GM12878 (cell line): ENCODE data around the gene ZYX. TPM values are rescaled to one million over a fixed set of nuclear protein-coding genes. Genes with fewer than 3 reads are reported as not detected.

Source experiments
- ATAC-seq: fragments of 200-7000 bp; cut with Tn5 transposase; 3 replicates; pipeline ENCODE4 v1.9.1; 2020; ENCODE audit warnings: mild to moderate bottlenecking, moderate library complexity
- BruUV-seq: library from RNA; stranded (reverse); fragments of 400-500 nt; replicated peaks from 2 replicates; lab custom pipeline; 2021; lab: Mats Ljungman, UMichigan
- CTCF ChIA-PET: fragments of 300-600 bp; sonication (Branson Sonifier 250); formaldehyde crosslinking; extraction: SDS; loops from one replicate; lab custom pipeline; 2021; ENCODE audit warnings: inconsistent platforms; lab: Yijun Ruan, JAX
- POLR2A ChIA-PET: fragments of 350-600 bp; formaldehyde crosslinking; extraction: SDS; loops from one replicate; lab custom pipeline; 2021; ENCODE audit warnings: inconsistent platforms; lab: Charles Lee
- RAD21 ChIA-PET: fragments of 300-600 bp; sonication (Branson Sonifier 250); formaldehyde crosslinking; loops from one replicate; lab custom pipeline; 2023; ENCODE audit warnings: antibody characterized with exemption; ENCODE audit not compliant: unreplicated experiment; lab: Charles Lee
- SMC1A ChIA-PET: fragments of 300-600 bp; sonication (Branson Sonifier 250); formaldehyde crosslinking; loops from one replicate; lab custom pipeline; 2023; ENCODE audit not compliant: unreplicated experiment, uncharacterized antibody; lab: Charles Lee
- DNase-seq: peaks from one replicate; pipeline ENCODE4 v3.0.0-alpha.2; 2011; ENCODE audit warnings: low read depth, low spot score
- FAIRE-seq: peaks from 3 replicates; lab custom pipeline; 2011; peaks lifted over from hg19 to GRCh38; lab: Jason Lieb, UNC
- H2AFZ ChIP-seq: 2 replicates; pipeline ENCODE4 v1.6.0; 2011; ENCODE audit warnings: low read depth, low read length, control low read depth; ENCODE audit not compliant: control insufficient read depth
- H3K27ac ChIP-seq: 2 replicates; pipeline ENCODE4 v1.5.1; 2011; ENCODE audit warnings: control low read depth; ENCODE audit not compliant: control insufficient read depth, insufficient read depth
- H3K27me3 ChIP-seq, 2 experiments: replicated peaks in 1 of 2; 2 replicates each; pipeline versions ENCODE4 v1.6.0 to v1.6.1; 2011; ENCODE audit warnings: low read length in 1 of 2; ENCODE audit not compliant: control insufficient read depth in 2 of 2, insufficient read depth in 2 of 2
- H3K36me3 ChIP-seq, 2 experiments: 2 replicates each; pipeline ENCODE4 v1.5.1; 2011; ENCODE audit warnings: low read length in 1 of 2; ENCODE audit not compliant: control insufficient read depth in 2 of 2, insufficient read depth in 2 of 2
- H3K4me1 ChIP-seq: 2 replicates; pipeline ENCODE4 v1.6.1; 2011; ENCODE audit warnings: mild to moderate bottlenecking, low read length, moderate library complexity, mixed read lengths; ENCODE audit not compliant: control insufficient read depth, insufficient read depth
- H3K4me2 ChIP-seq: 2 replicates; pipeline ENCODE4 v1.6.0; 2011; ENCODE audit warnings: control low read depth; ENCODE audit not compliant: control insufficient read depth, insufficient read depth
- H3K4me3 ChIP-seq: fragments of 200-600 bp; sonication (generic); 2 replicates; pipeline ENCODE4 v1.5.1; 2016
- H3K79me2 ChIP-seq: 2 replicates; pipeline ENCODE4 v1.6.0; 2011; ENCODE audit warnings: low read length; ENCODE audit not compliant: control insufficient read depth, insufficient read depth
- H3K9ac ChIP-seq: 2 replicates; pipeline ENCODE4 v1.8.0; 2011; ENCODE audit warnings: low read length, control low read depth, mixed read lengths; ENCODE audit not compliant: control insufficient read depth, insufficient read depth
- H3K9me3 ChIP-seq: replicated peaks from 3 replicates; pipeline ENCODE4 v1.5.1; 2011; ENCODE audit warnings: mild to moderate bottlenecking, low read length; ENCODE audit not compliant: control insufficient read depth, insufficient read depth
- H4K20me1 ChIP-seq: 2 replicates; pipeline ENCODE4 v1.6.0; 2011; ENCODE audit not compliant: control insufficient read depth, insufficient read depth
- ATF3 ChIP-seq: IDR thresholded peaks from 2 replicates; pipeline ENCODE4 v1.6.1; 2011; ENCODE audit warnings: low read depth, mild to moderate bottlenecking, low read length, moderate library complexity, borderline replicate concordance; ENCODE audit errors: extremely low read depth
- MYC ChIP-seq: IDR thresholded peaks from 2 replicates; pipeline ENCODE4 v1.6.1; 2011; ENCODE audit warnings: mild to moderate bottlenecking, low read length, moderate library complexity, inconsistent platforms; ENCODE audit not compliant: insufficient read depth, insufficient replicate concordance, insufficient read length, severe bottlenecking
- NFYB ChIP-seq: IDR thresholded peaks from 2 replicates; pipeline ENCODE4 v1.6.1; 2011; ENCODE audit warnings: low read depth, mild to moderate bottlenecking, low read length, improper control_type of control experiment, moderate library complexity; ENCODE audit not compliant: insufficient read depth
- NR2C1 ChIP-seq: fragments of 450-650 bp; IDR thresholded peaks from 2 replicates; pipeline ENCODE4 v1.6.1; 2017; ENCODE audit warnings: antibody characterized with exemption, mild to moderate bottlenecking, moderate library complexity
- TCF12 ChIP-seq: IDR thresholded peaks from 2 replicates; pipeline ENCODE4 v1.6.1; 2011; ENCODE audit warnings: low read depth, mild to moderate bottlenecking, low read length
- ZNF274 ChIP-seq: IDR thresholded peaks from one replicate; pipeline ENCODE4 v1.8.0; 2011; ENCODE audit not compliant: insufficient read length, insufficient read depth
- WGBS: methylation state at CpG from one replicate; pipeline ENCODE4 v1.1.6; 2016; ENCODE audit warnings: low lambda C conversion rate; ENCODE audit not compliant: insufficient replicate concordance, insufficient coverage; ENCODE audit errors: missing lambda C conversion rate; 5-methylcytosine and 5-hydroxymethylcytosine counted together
- in situ Hi-C: fragments of 300-500 bp; cut with MboI; formaldehyde crosslinking; loops from 9 replicates; pipeline ENCODE4 v1.14.3; 2018; ENCODE audit warnings: mixed read lengths
- intact Hi-C: fragments of 100-400 bp; cut with micrococcal nuclease; formaldehyde crosslinking; loops from one replicate; pipeline ENCODE4 v1.14.2; 2022; ENCODE audit not compliant: unreplicated experiment
- polyA plus RNA-seq, 11 experiments: library from polyadenylated mRNA; depleted of rRNA in 4 of 11; unstranded in 6 of 11; stranded (reverse) in 5 of 11; fragments of >200 nt; fragmentation: Nextera tagmentation in 4 of 11; fragmentation: Illumina TruSeq in 1 of 11; extraction: Ambion mirVana in 4 of 11; extraction: Trizol in 1 of 11; gene quantifications; 1 replicate in 1 of 11; 2 replicates in 10 of 11; pipeline versions ENCODE4 v1.2.1 to v1.2.3, GENCODE V29; 2011 to 2016; ENCODE audit warnings: inconsistent platforms in 2 of 11, missing spikeins in 2 of 11, low read depth in 1 of 11
- total RNA-seq, 4 experiments: library from RNA; depleted of rRNA in 3 of 4; stranded (reverse); fragments of >200 nt in 3 of 4; fragmentation: Illumina TruSeq in 1 of 4; extraction: Trizol in 1 of 4; gene quantifications; 2 replicates each; pipeline versions ENCODE4 v1.2.1 to v1.2.3, GENCODE V29; 2013 to 2021
- TF ChIP-seq, protein P1 (sequence below): fragments of 450-650 bp; IDR thresholded peaks from 2 replicates; pipeline ENCODE4 v1.6.1; 2016; ENCODE audit warnings: mild to moderate bottlenecking
- TF ChIP-seq, protein P2 (sequence below): fragments of 450-650 bp; IDR thresholded peaks from 2 replicates; pipeline ENCODE4 v1.6.1; 2017; ENCODE audit warnings: mild to moderate bottlenecking

Gene ZYX
- total and polyA plus RNA-seq, 10 of the 15 experiments (the other 5 are each of a cell fraction or from before 2014, with no cell fraction given): 2.1 to 100 (median 27.6) TPM

DNA sequence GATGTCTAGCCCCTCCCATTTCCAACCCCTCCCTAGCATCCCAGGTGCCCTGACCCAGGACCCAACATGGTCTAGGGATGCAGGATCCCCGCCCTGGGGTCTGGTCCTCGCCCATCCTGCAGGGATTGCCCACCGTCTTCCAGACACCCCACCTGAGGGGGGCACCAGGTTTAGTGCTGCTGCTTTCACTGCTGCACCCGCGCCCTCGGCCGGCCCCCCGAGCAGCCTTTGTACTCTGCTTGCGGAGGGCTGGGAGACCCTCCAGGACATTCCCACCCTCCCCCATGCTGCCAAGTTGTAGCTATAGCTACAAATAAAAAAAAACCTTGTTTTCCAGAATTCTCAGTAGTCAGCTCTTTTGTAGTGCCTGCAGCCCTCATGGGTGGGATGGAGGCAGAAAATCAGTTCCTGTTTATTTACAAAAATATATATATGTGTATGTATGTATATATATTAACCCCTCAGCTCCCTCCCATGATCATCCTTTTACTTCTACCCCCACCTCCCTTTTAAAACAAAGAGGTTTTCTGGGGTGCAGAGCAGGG is 9.7 kb downstream of the ZYX start:
- no TSS peak for BruUV-seq
- Histone ChIP-seq H3K4me3 (no peak overlapping the region), H3K36me3 (peaks cover 7 to 33% of the 10 kb centered on the region in 2 experiments; a peak in 3 of 4 replicates), H4K20me1 (no peaks in the 10 kb centered on the region; the same call in 1 of the 2 replicates), H3K27ac (no peak overlapping the region), H3K4me2 (no peak overlapping the region), H3K9ac (no peak overlapping the region), H3K79me2 (peaks cover 8% of the 10 kb centered on the region), H3K4me1 (peaks cover 6% of the 10 kb centered on the region), H3K9me3 (no peaks in the 10 kb centered on the region), H2AFZ (no peak overlapping the region), H3K27me3 (no peaks in the 10 kb centered on the region)
- DNase-seq (no peak), ATAC-seq (no peak), FAIRE-seq (no peak)
- 95% methylated on average over 9 of the region's 9 CpGs for WGBS
- TF ChIP-seq MYC: no peak
- TF ChIP-seq, protein P1, sequence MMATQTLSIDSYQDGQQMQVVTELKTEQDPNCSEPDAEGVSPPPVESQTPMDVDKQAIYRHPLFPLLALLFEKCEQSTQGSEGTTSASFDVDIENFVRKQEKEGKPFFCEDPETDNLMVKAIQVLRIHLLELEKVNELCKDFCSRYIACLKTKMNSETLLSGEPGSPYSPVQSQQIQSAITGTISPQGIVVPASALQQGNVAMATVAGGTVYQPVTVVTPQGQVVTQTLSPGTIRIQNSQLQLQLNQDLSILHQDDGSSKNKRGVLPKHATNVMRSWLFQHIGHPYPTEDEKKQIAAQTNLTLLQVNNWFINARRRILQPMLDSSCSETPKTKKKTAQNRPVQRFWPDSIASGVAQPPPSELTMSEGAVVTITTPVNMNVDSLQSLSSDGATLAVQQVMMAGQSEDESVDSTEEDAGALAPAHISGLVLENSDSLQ: no peak
- TF ChIP-seq TCF12: no peak
- TF ChIP-seq, protein P2, sequence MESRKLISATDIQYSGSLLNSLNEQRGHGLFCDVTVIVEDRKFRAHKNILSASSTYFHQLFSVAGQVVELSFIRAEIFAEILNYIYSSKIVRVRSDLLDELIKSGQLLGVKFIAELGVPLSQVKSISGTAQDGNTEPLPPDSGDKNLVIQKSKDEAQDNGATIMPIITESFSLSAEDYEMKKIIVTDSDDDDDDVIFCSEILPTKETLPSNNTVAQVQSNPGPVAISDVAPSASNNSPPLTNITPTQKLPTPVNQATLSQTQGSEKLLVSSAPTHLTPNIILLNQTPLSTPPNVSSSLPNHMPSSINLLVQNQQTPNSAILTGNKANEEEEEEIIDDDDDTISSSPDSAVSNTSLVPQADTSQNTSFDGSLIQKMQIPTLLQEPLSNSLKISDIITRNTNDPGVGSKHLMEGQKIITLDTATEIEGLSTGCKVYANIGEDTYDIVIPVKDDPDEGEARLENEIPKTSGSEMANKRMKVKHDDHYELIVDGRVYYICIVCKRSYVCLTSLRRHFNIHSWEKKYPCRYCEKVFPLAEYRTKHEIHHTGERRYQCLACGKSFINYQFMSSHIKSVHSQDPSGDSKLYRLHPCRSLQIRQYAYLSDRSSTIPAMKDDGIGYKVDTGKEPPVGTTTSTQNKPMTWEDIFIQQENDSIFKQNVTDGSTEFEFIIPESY: no peak
- no peak for TF ChIP-seq ATF3
- no peak for TF ChIP-seq NR2C1
- no peak for TF ChIP-seq NFYB
- no peak for TF ChIP-seq ZNF274
- ChIA-PET RAD21 (no interaction called here), POLR2A (no interaction called here), SMC1A (interaction anchor here (0.7 kb wide), 1 partner anchor 11 kb away, joined by 3 read pairs; no protein-coding TSS in a partner anchor), CTCF (interaction anchor here (1.3 kb wide), 1 partner anchor 11 kb away, joined by 4 read pairs; no protein-coding TSS in a partner anchor)
- intact Hi-C loops (no loop called here), in situ Hi-C loops (no loop called here)
